Keratinocyte (primary cell): ENCODE measurements around the gene CDKN2AIP. TPM values are rescaled to one million over a fixed set of nuclear protein-coding genes. Genes with fewer than 3 reads are reported as not detected.

ENCODE experiments used
- DNase-seq: peaks from one replicate; pipeline ENCODE4 v3.0.0-alpha.2; 2011; ENCODE audit warnings: low read depth, missing footprints, low spot score
- FAIRE-seq: peaks from 2 replicates; lab custom pipeline; 2011; peaks lifted over from hg19 to GRCh38; lab: Jason Lieb, UNC
- H2AFZ ChIP-seq: 2 replicates; pipeline ENCODE4 v1.6.0; 2012; ENCODE audit warnings: low read length, control low read depth, inconsistent platforms; ENCODE audit not compliant: control insufficient read depth
- H3K27ac ChIP-seq: 2 replicates; pipeline ENCODE4 v1.5.1; 2011; ENCODE audit warnings: low read length; ENCODE audit not compliant: control insufficient read depth, insufficient read depth
- H3K27me3 ChIP-seq: 3 replicates; pipeline ENCODE4 v1.6.0; 2011; ENCODE audit warnings: low read length; ENCODE audit not compliant: control insufficient read depth, insufficient read depth; ENCODE audit errors: extremely low read depth
- H3K36me3 ChIP-seq, 2 experiments: 2 replicates in 1 of 2; 3 replicates in 1 of 2; pipeline ENCODE4 v1.5.1; 2011; ENCODE audit warnings: low read length in 2 of 2, mild to moderate bottlenecking in 1 of 2; ENCODE audit not compliant: control insufficient read depth in 2 of 2, insufficient read depth in 2 of 2; ENCODE audit errors: extremely low read depth in 1 of 2
- H3K4me1 ChIP-seq: 3 replicates; pipeline ENCODE4 v1.5.1; 2011; ENCODE audit warnings: low read length; ENCODE audit not compliant: control insufficient read depth, insufficient read depth; ENCODE audit errors: extremely low read depth
- H3K4me2 ChIP-seq: 3 replicates; pipeline ENCODE4 v1.6.0; 2011; ENCODE audit warnings: low read depth, low read length; ENCODE audit not compliant: control insufficient read depth, insufficient read depth; ENCODE audit errors: extremely low read depth
- H3K4me3 ChIP-seq, 3 experiments: fragments of 200-600 bp in 1 of 3; sonication (generic) in 1 of 3; 2 replicates in 2 of 3; 3 replicates in 1 of 3; pipeline ENCODE4 v1.5.1; 2011 to 2016; ENCODE audit warnings: low read length in 3 of 3, mild to moderate bottlenecking in 3 of 3, control low read depth in 2 of 3, inconsistent platforms in 1 of 3, low read depth in 1 of 3, mixed read lengths in 1 of 3, mixed run types in 1 of 3, moderate library complexity in 1 of 3; ENCODE audit not compliant: control insufficient read depth in 2 of 3, insufficient read depth in 2 of 3; ENCODE audit errors: extremely low read depth in 1 of 3
- H3K79me2 ChIP-seq: 2 replicates; pipeline ENCODE4 v1.6.0; 2012; ENCODE audit warnings: low read length; ENCODE audit not compliant: control insufficient read depth, insufficient read depth
- H3K9ac ChIP-seq: 3 replicates; pipeline ENCODE4 v1.6.0; 2011; ENCODE audit warnings: low read length; ENCODE audit not compliant: control insufficient read depth, insufficient read depth; ENCODE audit errors: extremely low read depth
- H3K9me1 ChIP-seq: 3 replicates; pipeline ENCODE4 v1.6.0; 2011; ENCODE audit warnings: low read length; ENCODE audit not compliant: control insufficient read depth, insufficient read depth; ENCODE audit errors: extremely low read depth
- H3K9me3 ChIP-seq: 2 replicates; pipeline ENCODE4 v1.5.1; 2012; ENCODE audit warnings: low read depth, low read length; ENCODE audit not compliant: control insufficient read depth
- H4K20me1 ChIP-seq: 3 replicates; pipeline ENCODE4 v1.6.0; 2011; ENCODE audit warnings: low read length; ENCODE audit not compliant: control insufficient read depth, insufficient read depth; ENCODE audit errors: extremely low read depth
- CTCF ChIP-seq, 3 experiments: IDR thresholded peaks in 1 of 3; conservative IDR thresholded peaks in 1 of 3; optimal IDR thresholded peaks in 1 of 3; 2 replicates in 2 of 3; 3 replicates in 1 of 3; pipeline versions ENCODE3 to v1.5.1; 2011; ENCODE audit warnings: low read length in 3 of 3, mild to moderate bottlenecking in 3 of 3, moderate library complexity in 2 of 3, control low read depth in 1 of 3, inconsistent platforms in 1 of 3; ENCODE audit not compliant: insufficient read depth in 2 of 3; ENCODE audit errors: extremely low read depth in 1 of 3
- EZH2 ChIP-seq: IDR thresholded peaks from one replicate; pipeline ENCODE4 v1.6.1; 2012; ENCODE audit warnings: inconsistent platforms, mild to moderate bottlenecking, low read length, moderate library complexity
- dilution Hi-C: fragments of 300-500 bp; cut with MboI; formaldehyde crosslinking; loops from one replicate; pipeline ENCODE4 v1.7.0; 2020; ENCODE audit warnings: low sequenced_read_pairs; ENCODE audit not compliant: extremely low pct_ligation_motif_present
- polyA plus RNA-seq, 5 experiments: library from polyadenylated mRNA; depleted of rRNA in 3 of 5; stranded (reverse) in 3 of 5; stranded (forward) in 1 of 5; unstranded in 1 of 5; fragments of >200 nt; gene quantifications; 1 replicate in 1 of 5; 2 replicates in 3 of 5; 3 replicates in 1 of 5; pipeline versions ENCODE4 v1.2.1 to v1.2.3, GENCODE V29; 2011 to 2012; ENCODE audit warnings: missing spikeins in 2 of 5, low read depth in 1 of 5, low replicate concordance in 1 of 5

The CDKN2AIP gene
- polyA plus RNA-seq, 1 donor (not counting 4 experiments of a cell fraction or from before 2014, with no cell fraction given) = 13.6 TPM

- no peak for FAIRE-seq
- H3K4me2 ChIP-seq = no peak overlapping the region
- no peak overlapping the region for H2AFZ ChIP-seq
- no peaks in the 10 kb centered on the region for H3K79me2 ChIP-seq
- TF ChIP-seq EZH2 (no peak), CTCF (optimal IDR thresholded peaks at IDR 0.05 in 1 of 3, IDR thresholded peaks at IDR 0.05 in 1 of 3, conservative IDR thresholded peaks at IDR 0.05 in 1 of 3; ENCODE audit: extremely low read depth in 1 of 3, insufficient read depth in 2 of 3, low read length in 3 of 3) (no peak)
- H3K36me3 ChIP-seq = no peaks in the 10 kb centered on the region
- H3K4me3 ChIP-seq = no peak overlapping the region
- peaks cover 17% of the 10 kb centered on the region for H3K4me1 ChIP-seq
- no peaks in the 10 kb centered on the region for H4K20me1 ChIP-seq
- no peaks in the 10 kb centered on the region for H3K27me3 ChIP-seq
- dilution Hi-C loops = no loop called here
- H3K9me1 ChIP-seq = no peaks in the 10 kb centered on the region
- no peak overlapping the region for H3K27ac ChIP-seq
- no peak overlapping the region for H3K9ac ChIP-seq
- no peak for DNase-seq
- no peaks in the 10 kb centered on the region for H3K9me3 ChIP-seq
These were observed 17.9 kb upstream of the CDKN2AIP start for GRCh38 chr4:183426507-183426906.

- Histone ChIP-seq H3K4me1 (peaks cover 5% of the 10 kb centered on the region), H3K79me2 (no peaks in the 10 kb centered on the region), H3K9ac (no peak overlapping the region), H3K27ac (no peak overlapping the region), H3K4me2 (no peak overlapping the region), H4K20me1 (no peaks in the 10 kb centered on the region), H2AFZ (no peak overlapping the region), H3K27me3 (no peaks in the 10 kb centered on the region), H3K9me3 (no peaks in the 10 kb centered on the region), H3K4me3 (no peak overlapping the region), H3K9me1 (no peaks in the 10 kb centered on the region), H3K36me3 (no peaks in the 10 kb centered on the region)
- dilution Hi-C loops = no loop called here
- FAIRE-seq = no peak
- DNase-seq = no peak
- TF ChIP-seq EZH2 (no peak), CTCF (optimal IDR thresholded peaks at IDR 0.05 in 1 of 3, IDR thresholded peaks at IDR 0.05 in 1 of 3, conservative IDR thresholded peaks at IDR 0.05 in 1 of 3; ENCODE audit: extremely low read depth in 1 of 3, insufficient read depth in 2 of 3, low read length in 3 of 3) (no peak)
These were observed 14.9 kb upstream of the CDKN2AIP start for GRCh38 chr4:183429489-183429888.
